ENCODE results near the gene SLC6A9.

Gene SLC6A9

DNA sequence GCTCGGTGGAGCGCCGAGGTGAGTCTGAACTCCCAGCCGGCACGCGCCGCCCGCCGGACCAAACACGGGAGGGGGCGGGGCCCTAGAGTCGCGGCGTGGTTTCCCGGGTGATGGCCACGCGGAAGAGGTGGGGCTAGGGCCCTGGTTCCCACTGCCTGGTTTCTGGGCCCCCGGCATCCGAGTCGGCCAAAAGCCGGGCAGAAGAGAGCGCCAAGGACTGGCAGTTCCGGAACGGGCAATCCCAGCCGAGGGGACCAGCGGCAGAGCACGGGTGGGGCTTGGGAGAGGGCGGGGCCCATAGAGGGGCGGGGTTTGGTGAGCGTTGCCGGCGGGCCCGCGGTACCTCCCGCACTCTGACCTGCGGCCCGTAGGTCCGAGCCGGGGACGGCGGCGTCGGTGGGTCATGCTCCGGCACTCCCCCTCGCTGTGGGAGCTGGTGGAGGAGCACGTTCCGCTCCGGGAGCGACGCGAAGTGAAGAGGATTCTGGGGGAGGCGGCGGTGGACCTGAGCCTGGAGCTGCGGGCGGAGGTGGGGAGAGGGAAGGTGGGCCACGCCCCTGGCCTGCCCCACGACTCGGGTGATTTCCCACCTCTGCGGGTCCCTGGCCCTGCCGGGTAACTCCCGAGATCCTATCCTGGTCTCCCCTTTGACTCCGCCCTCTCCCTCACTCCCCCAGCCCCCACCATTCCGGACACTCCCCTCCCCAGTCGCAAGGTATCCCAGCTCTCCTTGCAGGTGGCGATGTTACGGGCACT, 39.6 kb downstream of the SLC6A9 start, which contains the start of gene CCDC24:
CCDC24 (plus strand) TSS at position 124 of the 756 bp plus-strand sequence; CDS start at position 404, 280 bp downstream.
- TF ChIP-seq, protein P1, sequence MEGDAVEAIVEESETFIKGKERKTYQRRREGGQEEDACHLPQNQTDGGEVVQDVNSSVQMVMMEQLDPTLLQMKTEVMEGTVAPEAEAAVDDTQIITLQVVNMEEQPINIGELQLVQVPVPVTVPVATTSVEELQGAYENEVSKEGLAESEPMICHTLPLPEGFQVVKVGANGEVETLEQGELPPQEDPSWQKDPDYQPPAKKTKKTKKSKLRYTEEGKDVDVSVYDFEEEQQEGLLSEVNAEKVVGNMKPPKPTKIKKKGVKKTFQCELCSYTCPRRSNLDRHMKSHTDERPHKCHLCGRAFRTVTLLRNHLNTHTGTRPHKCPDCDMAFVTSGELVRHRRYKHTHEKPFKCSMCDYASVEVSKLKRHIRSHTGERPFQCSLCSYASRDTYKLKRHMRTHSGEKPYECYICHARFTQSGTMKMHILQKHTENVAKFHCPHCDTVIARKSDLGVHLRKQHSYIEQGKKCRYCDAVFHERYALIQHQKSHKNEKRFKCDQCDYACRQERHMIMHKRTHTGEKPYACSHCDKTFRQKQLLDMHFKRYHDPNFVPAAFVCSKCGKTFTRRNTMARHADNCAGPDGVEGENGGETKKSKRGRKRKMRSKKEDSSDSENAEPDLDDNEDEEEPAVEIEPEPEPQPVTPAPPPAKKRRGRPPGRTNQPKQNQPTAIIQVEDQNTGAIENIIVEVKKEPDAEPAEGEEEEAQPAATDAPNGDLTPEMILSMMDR (IDR thresholded peaks at IDR 0.05; ENCODE audit: borderline replicate concordance, insufficient read depth, low read depth, low read length), result no peak
- H3K4me3 ChIP-seq (ENCODE audit: low read depth, low read length), result peak within 1 kb of the TSS; percentile 69

DNA sequence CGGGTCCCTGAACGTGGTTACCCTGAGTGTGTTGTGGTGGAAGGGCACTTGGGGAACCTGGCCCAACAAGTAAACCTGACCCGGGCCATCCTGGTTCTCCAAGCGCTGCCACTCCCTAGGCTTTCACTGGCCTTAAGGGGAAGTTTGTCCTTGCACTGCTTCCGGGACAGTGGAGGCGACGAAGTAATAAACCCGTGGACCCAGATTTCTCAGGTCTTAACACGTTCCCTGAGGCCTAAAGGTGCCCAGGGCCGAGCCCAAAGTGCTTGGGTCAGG, 40.1 kb downstream of the SLC6A9 start:
- TF ChIP-seq, protein P1 (IDR thresholded peaks at IDR 0.05; ENCODE audit: borderline replicate concordance, insufficient read depth, low read depth, low read length), result no peak
- peak overlapping the region; percentile 69 for H3K4me3 ChIP-seq (ENCODE audit: low read depth, low read length)

DNA sequence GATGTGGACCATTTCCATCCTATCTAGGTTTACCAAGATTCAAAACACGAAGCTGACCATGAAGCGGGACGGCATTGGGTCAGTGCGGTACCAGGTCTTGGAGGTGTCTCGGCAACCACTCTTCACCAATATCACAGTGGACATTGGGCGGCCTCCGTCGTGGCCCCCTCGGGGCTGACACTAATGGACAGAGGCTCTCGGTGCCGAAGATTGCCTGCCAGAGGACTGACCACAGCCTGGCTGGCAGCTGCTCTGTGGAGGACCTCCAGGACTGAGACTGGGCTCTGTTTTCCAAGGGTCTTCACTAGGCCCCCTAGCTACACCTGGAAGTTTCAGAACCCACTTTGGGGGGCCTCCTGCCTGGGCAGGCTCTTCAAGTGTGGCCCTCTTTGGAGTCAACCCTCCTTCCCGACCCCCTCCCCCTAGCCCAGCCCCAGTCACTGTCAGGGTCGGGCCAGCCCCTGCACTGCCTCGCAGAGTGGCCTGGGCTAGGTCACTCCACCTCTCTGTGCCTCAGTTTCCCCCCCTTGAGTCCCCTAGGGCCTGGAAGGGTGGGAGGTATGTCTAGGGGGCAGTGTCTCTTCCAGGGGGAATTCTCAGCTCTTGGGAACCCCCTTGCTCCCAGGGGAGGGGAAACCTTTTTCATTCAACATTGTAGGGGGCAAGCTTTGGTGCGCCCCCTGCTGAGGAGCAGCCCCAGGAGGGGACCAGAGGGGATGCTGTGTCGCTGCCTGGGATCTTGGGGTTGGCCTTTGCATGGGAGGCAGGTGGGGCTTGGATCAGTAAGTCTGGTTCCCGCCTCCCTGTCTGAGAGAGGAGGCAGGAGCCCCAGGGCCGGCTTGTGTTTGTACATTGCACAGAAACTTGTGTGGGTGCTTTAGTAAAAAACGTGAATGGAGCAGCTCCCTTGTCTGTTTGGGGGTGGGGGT, 40.7 kb downstream of the SLC6A9 start:
- H3K4me3 ChIP-seq (ENCODE audit: low read depth, low read length), result peak overlapping the region; percentile 69
- TF ChIP-seq, protein P1 (IDR thresholded peaks at IDR 0.05; ENCODE audit: borderline replicate concordance, insufficient read depth, low read depth, low read length), result no peak

DNA sequence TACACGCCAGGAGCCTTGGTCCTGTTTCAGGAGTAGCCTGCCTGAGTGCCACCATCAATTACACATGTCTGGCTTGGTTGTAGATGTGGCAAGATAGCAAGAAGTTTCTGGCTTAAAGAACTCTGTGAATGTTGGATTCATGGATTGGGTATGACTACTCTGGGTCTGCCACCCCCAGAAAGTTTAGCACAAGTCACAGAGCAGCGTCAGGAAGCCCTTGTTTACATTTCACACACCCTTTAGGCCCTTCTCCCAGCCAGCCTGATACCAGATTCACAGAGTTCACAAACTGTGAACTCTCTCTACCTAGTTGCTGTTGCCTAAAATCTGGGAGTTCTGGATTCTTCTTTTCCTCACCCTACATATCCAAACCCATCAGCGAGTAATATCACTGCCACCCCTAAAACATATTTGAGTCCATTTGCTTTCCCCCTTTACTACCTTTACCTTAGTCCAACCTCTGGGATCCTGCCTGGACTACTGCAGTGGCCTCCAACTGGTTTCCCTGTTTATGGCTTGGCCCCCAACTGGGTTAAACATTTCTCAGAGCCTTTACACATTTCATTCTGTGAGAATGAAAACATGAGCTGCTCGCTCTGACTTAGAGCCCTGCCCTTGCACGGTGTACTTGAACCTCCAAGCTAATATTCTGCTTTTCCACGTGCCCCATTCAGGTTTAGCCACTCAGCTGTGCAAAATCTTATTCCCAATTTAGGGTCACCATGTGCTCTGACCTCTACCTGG, 43.9 kb downstream of the SLC6A9 start:
- TF ChIP-seq, protein P1 (IDR thresholded peaks at IDR 0.05; ENCODE audit: borderline replicate concordance, insufficient read depth, low read depth, low read length), result no peak
- no peak overlapping the region for H3K4me3 ChIP-seq (ENCODE audit: low read depth, low read length)

DNA sequence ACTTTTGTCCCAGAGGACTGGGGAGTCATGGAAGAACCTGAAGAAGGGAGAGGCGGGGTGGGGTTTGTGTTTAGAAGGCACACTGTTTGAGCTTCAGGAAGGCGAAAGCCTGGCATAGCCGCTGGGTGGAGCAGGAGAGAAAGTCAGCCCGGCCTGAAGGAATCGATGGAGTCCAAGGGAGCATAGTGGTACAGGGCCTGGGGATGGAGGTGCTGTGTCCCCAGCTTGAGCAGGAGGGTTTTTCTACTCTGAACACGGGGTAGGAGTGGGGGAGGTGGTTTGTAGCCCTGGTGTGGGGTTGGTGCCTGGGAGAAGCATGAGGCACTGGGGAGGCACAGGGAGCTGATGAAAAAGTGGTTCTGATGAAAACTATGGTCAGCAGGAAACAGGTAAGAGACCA, 44.5 kb downstream of the SLC6A9 start:
- H3K4me3 ChIP-seq (ENCODE audit: low read depth, low read length), result no peak overlapping the region
- TF ChIP-seq, protein P1 (IDR thresholded peaks at IDR 0.05; ENCODE audit: borderline replicate concordance, insufficient read depth, low read depth, low read length), result no peak

DNA sequence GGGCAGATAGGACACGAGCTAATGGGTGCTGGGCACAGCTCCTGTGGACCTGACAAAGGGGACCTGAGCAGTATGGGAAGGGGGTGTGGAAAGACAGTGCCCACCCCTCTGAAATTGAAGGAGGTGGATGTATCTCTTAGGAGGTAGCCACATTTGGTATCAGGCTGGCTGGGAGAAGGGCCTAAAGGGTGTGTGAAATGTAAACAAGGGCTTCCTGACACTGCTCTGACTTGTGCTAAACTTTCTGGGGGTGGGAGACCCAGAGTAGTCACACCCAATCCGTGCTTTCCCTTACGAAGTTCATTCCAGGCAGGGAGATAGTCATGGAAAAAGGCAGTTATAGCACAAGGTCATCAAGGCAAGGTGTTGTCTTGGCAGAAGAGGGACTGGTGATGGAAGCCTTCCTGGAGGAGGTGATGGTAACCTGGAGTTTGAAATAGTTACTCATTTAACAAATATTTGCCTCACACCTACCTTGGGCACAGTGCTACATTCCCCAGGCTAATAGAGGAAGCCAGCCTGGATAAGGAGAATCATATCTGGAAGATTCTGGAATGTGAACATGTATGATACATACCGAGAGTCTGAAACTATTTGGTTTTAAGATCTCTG, 45.2 kb downstream of the SLC6A9 start:
- TF ChIP-seq, protein P1 (IDR thresholded peaks at IDR 0.05; ENCODE audit: borderline replicate concordance, insufficient read depth, low read depth, low read length), result no peak
- no peak overlapping the region for H3K4me3 ChIP-seq (ENCODE audit: low read depth, low read length)

Data from GM12875 (cell line).